Small intestine (tissue), 7 donors: ENCODE measurements around the gene SLC1A3. TPM values are rescaled to one million over a fixed set of nuclear protein-coding genes. Genes with fewer than 3 reads are reported as not detected.

ENCODE experiments used
- DNase-seq, 2 donors: peaks; one replicate each; pipeline versions ENCODE4 v3.0.0 to v3.0.0-alpha.2; 2013
- FAIRE-seq: peaks from 2 replicates; lab custom pipeline; 2012; peaks lifted over from hg19 to GRCh38; lab: Jason Lieb, UNC
- H3K27ac ChIP-seq, 3 donors: one replicate each; pipeline ENCODE4 v1.5.1; 2013; ENCODE audit warnings: low read length in 2 of 3, mild to moderate bottlenecking in 2 of 3, control low read depth in 1 of 3, inconsistent platforms in 1 of 3, low read depth in 1 of 3, moderate library complexity in 1 of 3
- H3K27me3 ChIP-seq, 3 donors: one replicate each; pipeline ENCODE4 v1.6.1; 2013; ENCODE audit warnings: low read length in 3 of 3, inconsistent platforms in 1 of 3; ENCODE audit not compliant: control insufficient read depth in 3 of 3, insufficient read depth in 3 of 3
- H3K36me3 ChIP-seq, 3 donors: one replicate each; pipeline ENCODE4 v1.6.1; 2013; ENCODE audit warnings: low read length in 3 of 3, inconsistent platforms in 1 of 3, low read depth in 1 of 3, mild to moderate bottlenecking in 1 of 3, moderate library complexity in 1 of 3; ENCODE audit not compliant: control insufficient read depth in 3 of 3, insufficient read depth in 2 of 3
- H3K4me1 ChIP-seq, 3 donors: one replicate each; pipeline ENCODE4 v1.6.1; 2013; ENCODE audit warnings: low read length in 2 of 3, inconsistent platforms in 1 of 3, low read depth in 1 of 3, mild to moderate bottlenecking in 1 of 3, moderate library complexity in 1 of 3; ENCODE audit not compliant: control insufficient read depth in 3 of 3, insufficient read depth in 2 of 3
- H3K4me3 ChIP-seq, 3 donors: one replicate each; pipeline ENCODE4 v1.5.1; 2013; ENCODE audit warnings: low read length in 3 of 3, control low read depth in 1 of 3, inconsistent platforms in 1 of 3, low read depth in 1 of 3, mild to moderate bottlenecking in 1 of 3, moderate library complexity in 1 of 3
- H3K9me3 ChIP-seq, 2 donors: one replicate each; pipeline ENCODE4 v1.6.1; 2013; ENCODE audit warnings: low read depth in 1 of 2, low read length in 1 of 2; ENCODE audit not compliant: control insufficient read depth in 2 of 2, insufficient read depth in 1 of 2
- WGBS, 3 donors: extraction: QIAGEN DNeasy Blood & Tissue Kit; methylation state at CpG; one replicate each; pipeline ENCODE4 v1.1.7; 2013; 5-methylcytosine and 5-hydroxymethylcytosine counted together
- polyA plus RNA-seq, 4 donors: library from polyadenylated mRNA; stranded (reverse) in 3 of 4; unstranded in 1 of 4; fragments of 200-250 nt in 3 of 4; fragments of 120-200 nt in 1 of 4; gene quantifications; one replicate each; pipeline versions ENCODE4 v1.2.1 to v1.2.3, GENCODE V29; 2013
- donor health status: healthy with polysubstance abuse.
- donor health status: control.
- donor health status: control.
- donor health status: Bipolar disorder and iron deficiency.
- donor health status: healthy.

The SLC1A3 gene
- polyA plus RNA-seq, 4 donors, result 0.89 to 12.0 (median 3.1) TPM

DNA sequence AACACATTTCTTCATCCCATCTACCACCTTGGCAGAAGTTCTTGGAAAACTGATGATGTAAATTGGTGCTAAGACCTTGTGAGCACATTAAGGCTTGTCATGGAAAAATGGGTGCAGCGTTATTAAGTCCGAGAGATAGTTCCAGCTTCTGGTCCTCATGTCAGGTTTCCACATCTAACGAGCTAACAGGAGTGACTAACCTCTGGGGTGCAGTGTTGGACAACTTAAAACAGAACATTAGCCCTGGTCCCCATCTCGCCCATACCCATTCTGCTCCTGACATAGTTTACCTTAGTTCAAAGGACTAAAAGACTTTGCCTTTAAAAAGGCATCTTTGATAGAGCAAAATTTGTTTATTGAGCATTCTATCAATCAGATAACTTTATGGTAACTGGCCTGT lies 128.0 kb downstream of the SLC1A3 start:
- Histone ChIP-seq H3K9me3 (no peaks in the 10 kb centered on the region), H3K4me1 (peaks cover 0 to 2% (median 0%) of the 10 kb centered on the region in 3 donors), H3K36me3 (no peaks in the 10 kb centered on the region), H3K27me3 (no peaks in the 10 kb centered on the region), H3K4me3 (no peak overlapping the region), H3K27ac (no peak overlapping the region)
- 14 to 35% (median 26%) methylated on average over 4 of the region's 4 CpGs for WGBS, 3 donors
- DNase-seq (peak; percentile 50 to 63), FAIRE-seq (no peak)

- no peaks in the 10 kb centered on the region for H3K27me3 ChIP-seq
- H3K27ac ChIP-seq, result no peak overlapping the region
- no peak overlapping the region for H3K4me3 ChIP-seq
- H3K9me3 ChIP-seq, result no peaks in the 10 kb centered on the region
- no peak for DNase-seq
- no peak for FAIRE-seq
- no peaks in the 10 kb centered on the region for H3K36me3 ChIP-seq
- H3K4me1 ChIP-seq, result peaks cover 0 to 11% (median 2%) of the 10 kb centered on the region in 3 donors
Observed at GRCh38 chr5:36735891-36736290, 129.5 kb downstream of the SLC1A3 start.
